GM12878 (cell line): ENCODE results near the gene ERFL. TPM values are rescaled to one million over a fixed set of nuclear protein-coding genes. Genes with fewer than 3 reads are reported as not detected.

ENCODE experiments used
- ATAC-seq: fragments of 200-7000 bp; cut with Tn5 transposase; 3 replicates; pipeline ENCODE4 v1.9.1; 2020; ENCODE audit warnings: mild to moderate bottlenecking, moderate library complexity
- BruUV-seq: library from RNA; stranded (reverse); fragments of 400-500 nt; replicated peaks from 2 replicates; lab custom pipeline; 2021; lab: Mats Ljungman, UMichigan
- CTCF ChIA-PET: fragments of 300-600 bp; sonication (Branson Sonifier 250); formaldehyde crosslinking; extraction: SDS; loops from one replicate; lab custom pipeline; 2021; ENCODE audit warnings: inconsistent platforms; lab: Yijun Ruan, JAX
- POLR2A ChIA-PET: fragments of 350-600 bp; formaldehyde crosslinking; extraction: SDS; loops from one replicate; lab custom pipeline; 2021; ENCODE audit warnings: inconsistent platforms; lab: Charles Lee
- RAD21 ChIA-PET: fragments of 300-600 bp; sonication (Branson Sonifier 250); formaldehyde crosslinking; loops from one replicate; lab custom pipeline; 2023; ENCODE audit warnings: antibody characterized with exemption; ENCODE audit not compliant: unreplicated experiment; lab: Charles Lee
- SMC1A ChIA-PET: fragments of 300-600 bp; sonication (Branson Sonifier 250); formaldehyde crosslinking; loops from one replicate; lab custom pipeline; 2023; ENCODE audit not compliant: unreplicated experiment, uncharacterized antibody; lab: Charles Lee
- DNase-seq: peaks from one replicate; pipeline ENCODE4 v3.0.0-alpha.2; 2011; ENCODE audit warnings: low read depth, low spot score
- FAIRE-seq: peaks from 3 replicates; lab custom pipeline; 2011; peaks lifted over from hg19 to GRCh38; lab: Jason Lieb, UNC
- H2AFZ ChIP-seq: 2 replicates; pipeline ENCODE4 v1.6.0; 2011; ENCODE audit warnings: low read depth, low read length, control low read depth; ENCODE audit not compliant: control insufficient read depth
- H3K27ac ChIP-seq: 2 replicates; pipeline ENCODE4 v1.5.1; 2011; ENCODE audit warnings: control low read depth; ENCODE audit not compliant: control insufficient read depth, insufficient read depth
- H3K27me3 ChIP-seq, 2 experiments: replicated peaks in 1 of 2; 2 replicates each; pipeline versions ENCODE4 v1.6.0 to v1.6.1; 2011; ENCODE audit warnings: low read length in 1 of 2; ENCODE audit not compliant: control insufficient read depth in 2 of 2, insufficient read depth in 2 of 2
- H3K36me3 ChIP-seq, 2 experiments: 2 replicates each; pipeline ENCODE4 v1.5.1; 2011; ENCODE audit warnings: low read length in 1 of 2; ENCODE audit not compliant: control insufficient read depth in 2 of 2, insufficient read depth in 2 of 2
- H3K4me1 ChIP-seq: 2 replicates; pipeline ENCODE4 v1.6.1; 2011; ENCODE audit warnings: mild to moderate bottlenecking, low read length, moderate library complexity, mixed read lengths; ENCODE audit not compliant: control insufficient read depth, insufficient read depth
- H3K4me2 ChIP-seq: 2 replicates; pipeline ENCODE4 v1.6.0; 2011; ENCODE audit warnings: control low read depth; ENCODE audit not compliant: control insufficient read depth, insufficient read depth
- H3K4me3 ChIP-seq: fragments of 200-600 bp; sonication (generic); 2 replicates; pipeline ENCODE4 v1.5.1; 2016
- H3K79me2 ChIP-seq: 2 replicates; pipeline ENCODE4 v1.6.0; 2011; ENCODE audit warnings: low read length; ENCODE audit not compliant: control insufficient read depth, insufficient read depth
- H3K9ac ChIP-seq: 2 replicates; pipeline ENCODE4 v1.8.0; 2011; ENCODE audit warnings: low read length, control low read depth, mixed read lengths; ENCODE audit not compliant: control insufficient read depth, insufficient read depth
- H3K9me3 ChIP-seq: replicated peaks from 3 replicates; pipeline ENCODE4 v1.5.1; 2011; ENCODE audit warnings: mild to moderate bottlenecking, low read length; ENCODE audit not compliant: control insufficient read depth, insufficient read depth
- H4K20me1 ChIP-seq: 2 replicates; pipeline ENCODE4 v1.6.0; 2011; ENCODE audit not compliant: control insufficient read depth, insufficient read depth
- CUX1 ChIP-seq: IDR thresholded peaks from 2 replicates; pipeline ENCODE4 v1.6.1; 2012; ENCODE audit warnings: improper control_type of control experiment, low read depth, low read length; ENCODE audit not compliant: insufficient replicate concordance
- EED ChIP-seq: sonication (generic); IDR thresholded peaks from 2 replicates; pipeline ENCODE4 v1.6.1; 2016; ENCODE audit warnings: antibody characterized with exemption, low read depth
- ESRRA ChIP-seq: IDR thresholded peaks from 2 replicates; pipeline ENCODE4 v1.6.1; 2012; ENCODE audit warnings: mild to moderate bottlenecking, low read length, improper control_type of control experiment
- ETV6 ChIP-seq, 2 experiments: fragments of 450-650 bp in 1 of 2; IDR thresholded peaks in 1 of 2; conservative IDR thresholded peaks in 1 of 2; 2 replicates each; pipeline ENCODE4 v1.6.1; 2014; ENCODE audit warnings: antibody characterized with exemption in 1 of 2, borderline replicate concordance in 1 of 2, low read depth in 1 of 2, mild to moderate bottlenecking in 1 of 2, moderate library complexity in 1 of 2
- GABPA ChIP-seq: IDR thresholded peaks from 2 replicates; pipeline ENCODE4 v1.6.1; 2014; ENCODE audit warnings: antibody characterized with exemption, low read depth, mild to moderate bottlenecking, inconsistent platforms
- HDGF ChIP-seq: fragments of 450-650 bp; IDR thresholded peaks from 2 replicates; pipeline ENCODE4 v1.6.1; 2016; ENCODE audit warnings: antibody characterized with exemption
- MLLT1 ChIP-seq: fragments of 450-650 bp; IDR thresholded peaks from 2 replicates; pipeline ENCODE4 v1.6.1; 2016; ENCODE audit warnings: mild to moderate bottlenecking
- PAX5 ChIP-seq: IDR thresholded peaks from 2 replicates; pipeline ENCODE4 v1.6.1; 2011; ENCODE audit warnings: low read depth, low read length, borderline replicate concordance
- SUZ12 ChIP-seq: fragments of 200-600 bp; sonication (generic); IDR thresholded peaks from one replicate; pipeline ENCODE4 v1.6.1; 2018; ENCODE audit warnings: antibody characterized with exemption, mild to moderate bottlenecking; ENCODE audit not compliant: unreplicated experiment
- TARDBP ChIP-seq: IDR thresholded peaks from 2 replicates; pipeline ENCODE4 v1.6.1; 2016; ENCODE audit warnings: borderline replicate concordance
- TCF7 ChIP-seq: IDR thresholded peaks from 2 replicates; pipeline ENCODE4 v1.6.1; 2014; ENCODE audit warnings: antibody characterized with exemption, borderline replicate concordance
- ZBTB4 ChIP-seq: fragments of 450-650 bp; formaldehyde crosslinking; IDR thresholded peaks from 2 replicates; pipeline ENCODE4 v1.4.0; 2022; ENCODE audit warnings: mild to moderate bottlenecking, moderate library complexity
- ZNF217 ChIP-seq: fragments of 450-650 bp; IDR thresholded peaks from 2 replicates; pipeline ENCODE4 v1.6.1; 2017; ENCODE audit warnings: antibody characterized with exemption, mild to moderate bottlenecking
- WGBS: methylation state at CpG from one replicate; pipeline ENCODE4 v1.1.6; 2016; ENCODE audit warnings: low lambda C conversion rate; ENCODE audit not compliant: insufficient replicate concordance, insufficient coverage; ENCODE audit errors: missing lambda C conversion rate; 5-methylcytosine and 5-hydroxymethylcytosine counted together
- in situ Hi-C: fragments of 300-500 bp; cut with MboI; formaldehyde crosslinking; loops from 9 replicates; pipeline ENCODE4 v1.14.3; 2018; ENCODE audit warnings: mixed read lengths
- intact Hi-C: fragments of 100-400 bp; cut with micrococcal nuclease; formaldehyde crosslinking; loops from one replicate; pipeline ENCODE4 v1.14.2; 2022; ENCODE audit not compliant: unreplicated experiment
- polyA plus RNA-seq, 11 experiments: library from polyadenylated mRNA; depleted of rRNA in 4 of 11; unstranded in 6 of 11; stranded (reverse) in 5 of 11; fragments of >200 nt; fragmentation: Nextera tagmentation in 4 of 11; fragmentation: Illumina TruSeq in 1 of 11; extraction: Ambion mirVana in 4 of 11; extraction: Trizol in 1 of 11; gene quantifications; 1 replicate in 1 of 11; 2 replicates in 10 of 11; pipeline versions ENCODE4 v1.2.1 to v1.2.3, GENCODE V29; 2011 to 2016; ENCODE audit warnings: inconsistent platforms in 2 of 11, missing spikeins in 2 of 11, low read depth in 1 of 11
- total RNA-seq, 4 experiments: library from RNA; depleted of rRNA in 3 of 4; stranded (reverse); fragments of >200 nt in 3 of 4; fragmentation: Illumina TruSeq in 1 of 4; extraction: Trizol in 1 of 4; gene quantifications; 2 replicates each; pipeline versions ENCODE4 v1.2.1 to v1.2.3, GENCODE V29; 2013 to 2021

Gene ERFL
- total and polyA plus RNA-seq, 10 of the 15 experiments (the other 5 are each of a cell fraction or from before 2014, with no cell fraction given) = 0.04 to 0.10 (median 0.05) TPM; not detected in 7

GRCh38 chr19:41903193-41903953 lies 24.9 kb downstream of the ERFL start:
- BruUV-seq = no TSS peak
- ChIA-PET SMC1A (no interaction called here), CTCF (interaction anchor here (0.7 kb wide), 1 partner anchor 30 kb away, joined by 3 read pairs; no protein-coding TSS in a partner anchor), POLR2A (no interaction called here), RAD21 (interaction anchor here (1.5 kb wide), 1 partner anchor 15 kb away, joined by 4 read pairs; no protein-coding TSS in a partner anchor)
- no peak overlapping the region for H3K27ac ChIP-seq
- H3K27me3 ChIP-seq = no peaks in the 10 kb centered on the region
- no peaks in the 10 kb centered on the region for H3K9me3 ChIP-seq
- in situ Hi-C loops (no loop called here), intact Hi-C loops (no loop called here)
- H2AFZ ChIP-seq = no peak overlapping the region
- no peaks in the 10 kb centered on the region for H3K79me2 ChIP-seq
- H3K36me3 ChIP-seq = peaks cover 27 to 44% of the 10 kb centered on the region in 2 experiments; a peak in 3 of 4 replicates
- DNase-seq (no peak), ATAC-seq (no peak), FAIRE-seq (no peak)
- H4K20me1 ChIP-seq = no peaks in the 10 kb centered on the region
- 97% methylated on average over 17 of the region's 19 CpGs for WGBS
- H3K9ac ChIP-seq = no peak overlapping the region
- H3K4me3 ChIP-seq = no peak overlapping the region
- no peaks in the 10 kb centered on the region for H3K4me1 ChIP-seq
- no peak overlapping the region for H3K4me2 ChIP-seq
- TF ChIP-seq MLLT1 (no peak), EED (no peak), ZBTB4 (CRISPR knock-in tag) (no peak), SUZ12 (no peak), TARDBP (no peak), TCF7 (no peak), GABPA (no peak), HDGF (no peak), ETV6 (conservative IDR thresholded peaks at IDR 0.05 in 1 of 2, IDR thresholded peaks at IDR 0.05 in 1 of 2; ENCODE audit: borderline replicate concordance in 1 of 2, low read depth in 1 of 2) (no peak), PAX5 (no peak), ESRRA (no peak), CUX1 (no peak), ZNF217 (no peak)
